ENCODE results near the gene FN1.
A peak's percentile ranks its signal among the peaks of the same experiment; 100 is the strongest.

The FN1 gene

GRCh38 chr2:215405722-215406581 lies 29.9 kb downstream of the FN1 start:
- DNase-seq, result no peak

- DNase-seq, result no peak
Observed at GRCh38 chr2:215404348-215405012, 31.4 kb downstream of the FN1 start.

- DNase-seq, result no peak
Observed at GRCh38 chr2:215403441-215404347, 32.2 kb downstream of the FN1 start.

GRCh38 chr2:215401896-215402379 lies 33.9 kb downstream of the FN1 start:
- no peak for DNase-seq

GRCh38 chr2:215399067-215399716 lies 36.7 kb downstream of the FN1 start:
- DNase-seq, result no peak

GRCh38 chr2:215397632-215398341 lies 38.1 kb downstream of the FN1 start:
- no peak for DNase-seq

GRCh38 chr2:215396595-215397313 lies 39.1 kb downstream of the FN1 start:
- peak; percentile 79 for DNase-seq

- DNase-seq, result no peak
Observed at GRCh38 chr2:215395687-215396460, 40.0 kb downstream of the FN1 start.

GRCh38 chr2:215394102-215394805 lies 41.6 kb downstream of the FN1 start:
- no peak for DNase-seq

GRCh38 chr2:215392687-215393270 lies 43.1 kb downstream of the FN1 start:
- no peak for DNase-seq

- no peak for DNase-seq
Observed at GRCh38 chr2:215392164-215392563, 43.7 kb downstream of the FN1 start.

GRCh38 chr2:215391531-215391930 lies 44.3 kb downstream of the FN1 start:
- DNase-seq, result no peak

GRCh38 chr2:215390550-215390913 lies 45.3 kb downstream of the FN1 start:
- DNase-seq, result no peak

GRCh38 chr2:215388002-215388728 lies 47.7 kb downstream of the FN1 start:
- DNase-seq, result no peak

GRCh38 chr2:215386566-215386965 lies 49.3 kb downstream of the FN1 start:
- DNase-seq, result no peak

- no peak for DNase-seq
Observed at GRCh38 chr2:215384710-215385109, 51.2 kb downstream of the FN1 start.

GRCh38 chr2:215383652-215384279 lies 52.1 kb downstream of the FN1 start:
- DNase-seq, result no peak

- DNase-seq, result no peak
Observed at GRCh38 chr2:215382480-215382879, 53.4 kb downstream of the FN1 start.

All from inflammatory macrophage treated with lipopolysaccharide for 4 hours (primary cell).